Tibial nerve (tissue), 3 donors: ENCODE data around the gene POLR2M.

Source experiments
- POLR2A ChIP-seq, 2 donors: fragments of 450-650 bp; IDR thresholded peaks; one replicate each; pipeline ENCODE4 v1.6.1; 2017; ENCODE audit warnings: antibody characterized with exemption in 2 of 2, mild to moderate bottlenecking in 2 of 2, moderate library complexity in 2 of 2
- TF ChIP-seq, protein P1 (sequence below), 5 experiments: fragments of 200-600 bp in 3 of 5; fragments of 450-650 bp in 2 of 5; sonication (generic) in 3 of 5; IDR thresholded peaks; one replicate each; pipeline ENCODE4 v1.5.1; 2016 to 2019; ENCODE audit warnings: antibody characterized with exemption in 5 of 5, mild to moderate bottlenecking in 3 of 5, moderate library complexity in 2 of 5

DNA sequence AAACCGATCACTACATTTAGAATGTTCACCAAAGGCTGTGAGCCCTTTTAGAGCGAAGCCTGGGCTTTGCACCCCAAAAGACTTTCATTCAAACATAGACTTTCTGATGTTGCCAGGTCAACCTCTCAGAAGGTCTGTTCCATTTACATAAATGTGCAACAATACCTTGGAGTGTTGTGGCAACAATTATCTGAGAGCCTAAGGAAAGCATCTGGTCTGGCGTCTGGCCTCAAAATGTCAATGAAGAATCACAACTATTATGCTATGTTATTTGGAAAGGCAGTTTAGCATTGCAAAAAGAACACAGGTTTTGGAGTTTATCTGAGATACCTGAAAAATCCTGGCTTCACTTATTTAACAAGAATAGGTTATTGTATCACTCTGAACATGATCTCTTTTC lies 50.0 kb downstream of the POLR2M start:
- TF ChIP-seq, protein P1, sequence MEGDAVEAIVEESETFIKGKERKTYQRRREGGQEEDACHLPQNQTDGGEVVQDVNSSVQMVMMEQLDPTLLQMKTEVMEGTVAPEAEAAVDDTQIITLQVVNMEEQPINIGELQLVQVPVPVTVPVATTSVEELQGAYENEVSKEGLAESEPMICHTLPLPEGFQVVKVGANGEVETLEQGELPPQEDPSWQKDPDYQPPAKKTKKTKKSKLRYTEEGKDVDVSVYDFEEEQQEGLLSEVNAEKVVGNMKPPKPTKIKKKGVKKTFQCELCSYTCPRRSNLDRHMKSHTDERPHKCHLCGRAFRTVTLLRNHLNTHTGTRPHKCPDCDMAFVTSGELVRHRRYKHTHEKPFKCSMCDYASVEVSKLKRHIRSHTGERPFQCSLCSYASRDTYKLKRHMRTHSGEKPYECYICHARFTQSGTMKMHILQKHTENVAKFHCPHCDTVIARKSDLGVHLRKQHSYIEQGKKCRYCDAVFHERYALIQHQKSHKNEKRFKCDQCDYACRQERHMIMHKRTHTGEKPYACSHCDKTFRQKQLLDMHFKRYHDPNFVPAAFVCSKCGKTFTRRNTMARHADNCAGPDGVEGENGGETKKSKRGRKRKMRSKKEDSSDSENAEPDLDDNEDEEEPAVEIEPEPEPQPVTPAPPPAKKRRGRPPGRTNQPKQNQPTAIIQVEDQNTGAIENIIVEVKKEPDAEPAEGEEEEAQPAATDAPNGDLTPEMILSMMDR (IDR thresholded peaks at IDR 0.05), result no peak
- TF ChIP-seq POLR2A (IDR thresholded peaks at IDR 0.05), result no peak
